ENCODE data around the gene YIPF7. TPM values are rescaled to one million over a fixed set of nuclear protein-coding genes. Genes with fewer than 3 reads are reported as not detected.

YIPF7 gene
- total RNA-seq, 4 donors from 2014 or later = not detected

GRCh38 chr4:44660396-44660795 is 9.0 kb upstream of the YIPF7 start:
- Histone ChIP-seq H3K9me3 (no peaks in the 10 kb centered on the region), H3K4me1 (no peaks in the 10 kb centered on the region), H3K36me3 (no peaks in the 10 kb centered on the region), H3K27me3 (no peaks in the 10 kb centered on the region), H3K27ac (no peak overlapping the region), H3K4me3 (no peak overlapping the region)
- WGBS, 2 donors (ENCODE audit: low coverage in 1 of 2) = 67% methylated on average over 3 of the region's 3 CpGs; no CpG with 5 or more reads in 1 of the 2 donors
- no peak for TF ChIP-seq CTCF (IDR thresholded peaks at IDR 0.05)
- no peak for ATAC-seq

- Histone ChIP-seq H3K27ac (no peak overlapping the region), H3K4me3 (no peak overlapping the region), H3K4me1 (no peaks in the 10 kb centered on the region), H3K9me3 (no peaks in the 10 kb centered on the region), H3K36me3 (no peaks in the 10 kb centered on the region), H3K27me3 (no peaks in the 10 kb centered on the region)
- no peak for ATAC-seq
- WGBS, 2 donors (ENCODE audit: low coverage in 1 of 2) = 88 to 100% methylated on average over 1 of the region's 1 CpG
- TF ChIP-seq POLR2A (IDR thresholded peaks at IDR 0.05) (no peak), CTCF (IDR thresholded peaks at IDR 0.05) (no peak), POLR2AphosphoS5 (IDR thresholded peaks at IDR 0.05) (no peak), EP300 (IDR thresholded peaks at IDR 0.05) (no peak)
Measured at GRCh38 chr4:44652002-44652401, 577 bp upstream of the YIPF7 start.

- H3K27ac ChIP-seq = no peak overlapping the region
- H3K9me3 ChIP-seq = peaks cover 0 to 15% (median 0%) of the 10 kb centered on the region in 3 donors
- H3K4me1 ChIP-seq = no peaks in the 10 kb centered on the region
- no peak overlapping the region for H3K4me3 ChIP-seq
- H3K36me3 ChIP-seq = no peaks in the 10 kb centered on the region
- no peak for TF ChIP-seq POLR2AphosphoS5 (IDR thresholded peaks at IDR 0.05)
- no peak for TF ChIP-seq CTCF (IDR thresholded peaks at IDR 0.05)
- no peak for TF ChIP-seq EP300 (IDR thresholded peaks at IDR 0.05)
- H3K27me3 ChIP-seq = no peaks in the 10 kb centered on the region
- no peak for ATAC-seq
- 85 to 100% methylated on average over 1 of the region's 1 CpG for WGBS, 2 donors (ENCODE audit: low coverage in 1 of 2)
Measured at GRCh38 chr4:44646151-44646550, 5.3 kb downstream of the YIPF7 start.

GRCh38 chr4:44638091-44638490 is 13.3 kb downstream of the YIPF7 start:
- Histone ChIP-seq H3K4me3 (no peak overlapping the region), H3K9me3 (peaks cover 0 to 3% (median 0%) of the 10 kb centered on the region in 3 donors), H3K27ac (no peak overlapping the region), H3K4me1 (no peaks in the 10 kb centered on the region), H3K27me3 (peaks cover 5% of the 10 kb centered on the region), H3K36me3 (no peaks in the 10 kb centered on the region)
- 82 to 95% methylated on average over 3 to 4 of the region's 4 CpGs for WGBS, 2 donors (ENCODE audit: low coverage in 1 of 2)
- TF ChIP-seq CTCF (IDR thresholded peaks at IDR 0.05) (no peak), EP300 (IDR thresholded peaks at IDR 0.05) (no peak)
- ATAC-seq = no peak

GRCh38 chr4:44632733-44633132 is 18.7 kb downstream of the YIPF7 start:
- no peaks in the 10 kb centered on the region for H3K36me3 ChIP-seq
- no peak overlapping the region for H3K27ac ChIP-seq
- WGBS, 2 donors (ENCODE audit: low coverage in 1 of 2) = 72 to 75% methylated on average over 3 to 6 of the region's 8 CpGs
- H3K27me3 ChIP-seq = peaks cover 5% of the 10 kb centered on the region
- H3K4me1 ChIP-seq = no peaks in the 10 kb centered on the region
- no peak overlapping the region for H3K4me3 ChIP-seq
- H3K9me3 ChIP-seq = no peaks in the 10 kb centered on the region
- ATAC-seq = no peak
- TF ChIP-seq POLR2A (IDR thresholded peaks at IDR 0.05) = no peak
- no peak for TF ChIP-seq POLR2AphosphoS5 (IDR thresholded peaks at IDR 0.05)
- no peak for TF ChIP-seq CTCF (IDR thresholded peaks at IDR 0.05)
- TF ChIP-seq EP300 (IDR thresholded peaks at IDR 0.05) = no peak
